ENCODE results near the gene NF2. TPM values are rescaled to one million over a fixed set of nuclear protein-coding genes. Genes with fewer than 3 reads are reported as not detected.

Gene NF2
- total and polyA plus RNA-seq, 2 of the 8 experiments (the other 6 are each of a cell fraction or from before 2014, with no cell fraction given): 17.6 to 53.6 TPM

DNA sequence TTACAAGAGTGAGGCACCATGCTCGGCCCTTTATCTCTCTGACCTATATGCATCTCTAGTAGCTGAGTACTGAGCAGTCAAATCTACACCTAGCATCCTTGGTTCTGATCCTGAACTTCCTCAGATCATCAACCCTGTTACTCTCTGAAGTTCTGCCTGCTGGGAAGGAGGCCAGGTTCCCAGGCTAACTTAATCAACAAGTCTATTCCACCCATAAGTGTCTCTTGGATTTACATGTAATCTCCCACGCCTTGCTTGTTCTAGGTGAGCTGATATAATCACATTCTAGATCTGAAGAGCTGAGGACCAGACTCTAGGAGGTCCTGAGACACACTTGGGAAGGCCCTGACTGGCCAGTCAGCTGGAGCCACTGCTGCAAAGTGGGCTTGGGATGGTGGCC, 138.5 kb downstream of the NF2 start:
- H3K4me2 ChIP-seq (ENCODE audit: insufficient read depth in 1 of 2, low read depth in 2 of 2, low read length in 2 of 2): no peak overlapping the region
- DNase-seq (ENCODE audit: low read depth in 1 of 2, low spot score in 2 of 2) (no peak), FAIRE-seq (no peak)
- H3K4me1 ChIP-seq (replicated peaks in 1 of 4; ENCODE audit: control insufficient read depth in 3 of 4, insufficient read depth in 4 of 4, low read length in 3 of 4): no peaks in the 10 kb centered on the region; a peak in 3 of 7 replicates
- H2BK20ac ChIP-seq (ENCODE audit: low read length): no peak overlapping the region
- no peak overlapping the region for H3K4me3 ChIP-seq (ENCODE audit: extremely low read depth in 1 of 4, insufficient read depth in 2 of 4, low read depth in 3 of 4, low read length in 4 of 4)
- no peak overlapping the region for H3K27ac ChIP-seq (ENCODE audit: low read depth, low read length)
- H4K5ac ChIP-seq (ENCODE audit: insufficient read length, low read depth, low read length): no peak overlapping the region
- TF ChIP-seq SIX5 (IDR thresholded peaks at IDR 0.05; ENCODE audit: low read depth, low read length) (no peak), SIRT6 (IDR thresholded peaks at IDR 0.05; ENCODE audit: low read length) (no peak), ASH2L (IDR thresholded peaks at IDR 0.05; ENCODE audit: low read length) (no peak), POLR2AphosphoS5 (IDR thresholded peaks at IDR 0.05; ENCODE audit: low read depth, low read length) (no peak), HDAC6 (IDR thresholded peaks at IDR 0.05; ENCODE audit: low read depth, low read length) (no peak), CTCF (IDR thresholded peaks at IDR 0.05; ENCODE audit: control extremely low read depth in 1 of 3, insufficient read depth in 1 of 3, low read depth in 1 of 3, low read length in 3 of 3) (no peak), SIN3A (conservative IDR thresholded peaks at IDR 0.05 in 1 of 2, IDR thresholded peaks at IDR 0.05 in 1 of 2; ENCODE audit: low read depth in 1 of 2, low read length in 2 of 2) (no peak), GABPA (IDR thresholded peaks at IDR 0.05; ENCODE audit: borderline replicate concordance, insufficient read depth, low read length) (no peak), YY1 (IDR thresholded peaks at IDR 0.05; ENCODE audit: low read depth, low read length) (no peak), ATF3 (IDR thresholded peaks at IDR 0.05; ENCODE audit: insufficient read depth, low read depth, low read length) (no peak), BRCA1 (IDR thresholded peaks at IDR 0.05; ENCODE audit: low read depth, low read length) (no peak)
- no peak overlapping the region for H2BK15ac ChIP-seq (ENCODE audit: low read length)
- H2BK120ac ChIP-seq (replicated peaks; ENCODE audit: low read depth, low read length): no peak overlapping the region
- no peak overlapping the region for H3K56ac ChIP-seq (replicated peaks; ENCODE audit: insufficient read length, low read depth, low read length)
- H2AFZ ChIP-seq (ENCODE audit: low read length): no peak overlapping the region
- H3K79me1 ChIP-seq (ENCODE audit: low read depth, low read length): no peaks in the 10 kb centered on the region; the same call in 1 of the 2 replicates
- no peak overlapping the region for H2AK5ac ChIP-seq (ENCODE audit: low read depth, low read length)
- no peak overlapping the region for H3K18ac ChIP-seq (ENCODE audit: extremely low read depth, low read length)
- H3K79me2 ChIP-seq (ENCODE audit: control insufficient read depth in 1 of 2, insufficient read depth in 2 of 2, low read length in 2 of 2): no peaks in the 10 kb centered on the region
- no peak overlapping the region for H3K4ac ChIP-seq (replicated peaks; ENCODE audit: insufficient read length, low read depth, low read length)
- no peaks in the 10 kb centered on the region for H3K23me2 ChIP-seq (ENCODE audit: low read depth, low read length)
- ChIA-PET POLR2A (ENCODE audit: partially characterized antibody) (interaction anchor here (1.0 to 1.3 kb wide), 2 partner anchors 11 to 263 kb away, joined by 3 read pairs; no protein-coding TSS in a partner anchor), CTCF (ENCODE audit: partially characterized antibody) (interaction anchor here (0.9 to 1.6 kb wide), 7 partner anchors 16 to 263 kb away, joined by 3 to 5 read pairs (median 3); no protein-coding TSS in a partner anchor)
- H2BK5ac ChIP-seq (ENCODE audit: low read depth, low read length): no peak overlapping the region
- no peaks in the 10 kb centered on the region for H3K27me3 ChIP-seq (replicated peaks in 1 of 4; ENCODE audit: control insufficient read depth in 3 of 4, extremely low read depth in 1 of 4, insufficient read depth in 3 of 4, low read length in 3 of 4)
- no peak overlapping the region for H4K8ac ChIP-seq (ENCODE audit: extremely low read depth, insufficient read depth, low read length)
- no peaks in the 10 kb centered on the region for H3K36me3 ChIP-seq (ENCODE audit: control insufficient read depth in 2 of 4, insufficient read depth in 4 of 4, low read length in 3 of 4)
- H4K20me1 ChIP-seq (replicated peaks in 1 of 2; ENCODE audit: control insufficient read depth in 1 of 2, insufficient read depth in 2 of 2, low read length in 2 of 2): no peaks in the 10 kb centered on the region
- H3K9ac ChIP-seq (replicated peaks in 1 of 4; ENCODE audit: extremely low read depth in 1 of 4, low read depth in 3 of 4, low read length in 3 of 4): no peak overlapping the region
- WGBS, 2 experiments (ENCODE audit: extremely low coverage in 1 of 2, insufficient coverage in 1 of 2, insufficient read length in 1 of 2, insufficient replicate concordance in 2 of 2, low coverage in 1 of 2, low lambda C conversion rate in 2 of 2, missing lambda C conversion rate in 1 of 2): 79% methylated on average over 2 of the region's 2 CpGs; no CpG with 5 or more reads in 1 of the 2 experiments
- no peak overlapping the region for H2BK12ac ChIP-seq (ENCODE audit: low read depth, low read length)
- H3K9me3 ChIP-seq (ENCODE audit: insufficient read depth in 2 of 2, low read depth in 1 of 2, low read length in 1 of 2): no peaks in the 10 kb centered on the region
- no peak overlapping the region for H4K91ac ChIP-seq (replicated peaks; ENCODE audit: insufficient read length, low read length)
- no peak overlapping the region for H3K23ac ChIP-seq (ENCODE audit: insufficient read length)
- no peak overlapping the region for H3K14ac ChIP-seq (ENCODE audit: insufficient read length)
